K562 (cell line): ENCODE data around the gene IARS1.

Experiments
- HCFC1 ChIP-seq: IDR thresholded peaks from 2 replicates; pipeline ENCODE4 v1.6.1; 2012; ENCODE audit warnings: low read depth, low read length, improper control_type of control experiment
- JUN ChIP-seq, 2 experiments: sonication (generic) in 1 of 2; formaldehyde crosslinking in 1 of 2; IDR thresholded peaks; 2 replicates each; pipeline versions ENCODE4 v1.6.1 to v1.8.0; 2012 to 2022; ENCODE audit warnings: borderline replicate concordance in 2 of 2, mild to moderate bottlenecking in 2 of 2, improper control_type of control experiment in 1 of 2, low read depth in 1 of 2, low read length in 1 of 2, missing genetic modification reagents in 1 of 2
- POLR2A ChIP-seq: fragments of 450-650 bp; conservative IDR thresholded peaks from 2 replicates; pipeline ENCODE4 v1.6.1; 2016
- SMAD4 ChIP-seq: fragments of 250-450 bp; sonication (Bioruptor Pico); conservative IDR thresholded peaks from 2 replicates; pipeline ENCODE4 v1.8.0; 2021; ENCODE audit warnings: inconsistent platforms, mild to moderate bottlenecking, moderate library complexity
- SMARCE1 ChIP-seq: fragments of 450-650 bp; IDR thresholded peaks from 2 replicates; pipeline ENCODE4 v1.7.1; 2016; ENCODE audit warnings: mild to moderate bottlenecking
- ZBTB1 ChIP-seq: sonication (generic); formaldehyde crosslinking; IDR thresholded peaks from 2 replicates; pipeline ENCODE4 v1.8.1; 2023; ENCODE audit warnings: missing genetic modification reagents, low read depth, mild to moderate bottlenecking, borderline replicate concordance
- ZNF316 ChIP-seq: fragments of 450-650 bp; IDR thresholded peaks from 2 replicates; pipeline ENCODE4 v1.6.1; 2016
- ZNF589 ChIP-seq: fragments of 200-800 bp; sonication (Bioruptor generic); IDR thresholded peaks from 2 replicates; pipeline ENCODE4 v1.6.1; 2016; ENCODE audit warnings: low read depth, missing genetic modification characterization, missing compliant biosample characterization
- TF ChIP-seq, protein P1 (sequence below), 3 experiments: IDR thresholded peaks in 2 of 3; conservative IDR thresholded peaks in 1 of 3; 2 replicates each; pipeline ENCODE4 v1.5.1; 2011 to 2012; ENCODE audit warnings: low read length in 3 of 3, mild to moderate bottlenecking in 3 of 3, control low read depth in 2 of 3, improper control_type of control experiment in 1 of 3, inconsistent platforms in 1 of 3, low read depth in 1 of 3, mixed read lengths in 1 of 3, moderate library complexity in 1 of 3; ENCODE audit not compliant: insufficient read depth in 2 of 3
- TF ChIP-seq, protein P2 (sequence below): sonication (generic); formaldehyde crosslinking; IDR thresholded peaks from 2 replicates; pipeline ENCODE4 v1.8.1; 2023; ENCODE audit warnings: mild to moderate bottlenecking, missing genetic modification reagents

DNA sequence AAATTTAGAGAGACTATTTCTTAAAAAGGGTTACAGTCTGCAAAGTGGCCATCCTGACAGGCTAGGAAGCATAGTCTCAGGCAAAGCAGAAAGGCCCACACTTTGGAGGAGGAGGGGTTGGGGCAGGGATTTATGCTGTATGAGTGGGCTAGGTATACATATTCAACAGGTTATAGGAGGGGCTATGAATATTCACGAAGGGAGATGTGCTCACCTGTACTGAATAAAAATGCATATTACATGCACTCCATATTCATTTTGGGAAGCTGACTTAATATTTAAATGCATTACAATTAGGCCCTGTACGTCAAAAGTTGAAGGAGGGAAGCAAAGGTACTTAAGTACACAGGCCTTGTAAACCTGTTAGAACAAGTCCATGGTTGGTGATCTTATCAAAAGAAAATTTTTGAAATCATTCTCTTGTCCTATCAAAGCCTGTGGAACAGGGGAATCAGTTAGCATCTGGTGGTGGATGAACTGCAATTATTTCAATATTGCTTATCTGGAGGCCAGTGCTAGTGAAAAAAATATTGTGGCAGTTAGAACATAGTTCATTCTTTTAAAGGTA lies 33.9 kb upstream of the IARS1 start:
- TF ChIP-seq SMARCE1 (no peak), ZNF589 (CRISPR knock-in tag) (no peak), POLR2A (no peak), JUN (IDR thresholded peaks at IDR 0.05; ENCODE audit: borderline replicate concordance, low read depth, low read length) (no peak), JUN (CRISPR knock-in tag; IDR thresholded peaks at IDR 0.05; ENCODE audit: borderline replicate concordance) (no peak), ZNF316 (no peak), SMAD4 (CRISPR knock-in tag) (no peak), ZBTB1 (no peak), HCFC1 (no peak)
- TF ChIP-seq, protein P1, sequence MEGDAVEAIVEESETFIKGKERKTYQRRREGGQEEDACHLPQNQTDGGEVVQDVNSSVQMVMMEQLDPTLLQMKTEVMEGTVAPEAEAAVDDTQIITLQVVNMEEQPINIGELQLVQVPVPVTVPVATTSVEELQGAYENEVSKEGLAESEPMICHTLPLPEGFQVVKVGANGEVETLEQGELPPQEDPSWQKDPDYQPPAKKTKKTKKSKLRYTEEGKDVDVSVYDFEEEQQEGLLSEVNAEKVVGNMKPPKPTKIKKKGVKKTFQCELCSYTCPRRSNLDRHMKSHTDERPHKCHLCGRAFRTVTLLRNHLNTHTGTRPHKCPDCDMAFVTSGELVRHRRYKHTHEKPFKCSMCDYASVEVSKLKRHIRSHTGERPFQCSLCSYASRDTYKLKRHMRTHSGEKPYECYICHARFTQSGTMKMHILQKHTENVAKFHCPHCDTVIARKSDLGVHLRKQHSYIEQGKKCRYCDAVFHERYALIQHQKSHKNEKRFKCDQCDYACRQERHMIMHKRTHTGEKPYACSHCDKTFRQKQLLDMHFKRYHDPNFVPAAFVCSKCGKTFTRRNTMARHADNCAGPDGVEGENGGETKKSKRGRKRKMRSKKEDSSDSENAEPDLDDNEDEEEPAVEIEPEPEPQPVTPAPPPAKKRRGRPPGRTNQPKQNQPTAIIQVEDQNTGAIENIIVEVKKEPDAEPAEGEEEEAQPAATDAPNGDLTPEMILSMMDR (IDR thresholded peaks at IDR 0.05 in 2 of 3, conservative IDR thresholded peaks at IDR 0.05 in 1 of 3; ENCODE audit: insufficient read depth in 2 of 3, low read depth in 1 of 3, low read length in 3 of 3), result no peak
- TF ChIP-seq, protein P2, sequence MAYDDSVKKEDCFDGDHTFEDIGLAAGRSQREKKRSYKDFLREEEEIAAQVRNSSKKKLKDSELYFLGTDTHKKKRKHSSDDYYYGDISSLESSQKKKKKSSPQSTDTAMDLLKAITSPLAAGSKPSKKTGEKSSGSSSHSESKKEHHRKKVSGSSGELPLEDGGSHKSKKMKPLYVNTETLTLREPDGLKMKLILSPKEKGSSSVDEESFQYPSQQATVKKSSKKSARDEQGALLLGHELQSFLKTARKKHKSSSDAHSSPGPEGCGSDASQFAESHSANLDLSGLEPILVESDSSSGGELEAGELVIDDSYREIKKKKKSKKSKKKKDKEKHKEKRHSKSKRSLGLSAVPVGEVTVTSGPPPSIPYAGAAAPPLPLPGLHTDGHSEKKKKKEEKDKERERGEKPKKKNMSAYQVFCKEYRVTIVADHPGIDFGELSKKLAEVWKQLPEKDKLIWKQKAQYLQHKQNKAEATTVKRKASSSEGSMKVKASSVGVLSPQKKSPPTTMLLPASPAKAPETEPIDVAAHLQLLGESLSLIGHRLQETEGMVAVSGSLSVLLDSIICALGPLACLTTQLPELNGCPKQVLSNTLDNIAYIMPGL (CRISPR knock-in tag), result no peak
